NCI-H146 treated with DMSO at 0.1 percent for 48 hours (cell line): ENCODE measurements around the gene FHIT.
"Not testable (repeated sequence)": the region's sequence is repeated elsewhere in the genome, so short reads cannot be mapped to it uniquely, and the experiment has no call there.

ENCODE experiments used
- DNase-seq: peaks from one replicate; lab custom pipeline; 2025; ENCODE audit not compliant: unreplicated experiment; lab: John Stamatoyannopoulos, UW

The FHIT gene

DNA sequence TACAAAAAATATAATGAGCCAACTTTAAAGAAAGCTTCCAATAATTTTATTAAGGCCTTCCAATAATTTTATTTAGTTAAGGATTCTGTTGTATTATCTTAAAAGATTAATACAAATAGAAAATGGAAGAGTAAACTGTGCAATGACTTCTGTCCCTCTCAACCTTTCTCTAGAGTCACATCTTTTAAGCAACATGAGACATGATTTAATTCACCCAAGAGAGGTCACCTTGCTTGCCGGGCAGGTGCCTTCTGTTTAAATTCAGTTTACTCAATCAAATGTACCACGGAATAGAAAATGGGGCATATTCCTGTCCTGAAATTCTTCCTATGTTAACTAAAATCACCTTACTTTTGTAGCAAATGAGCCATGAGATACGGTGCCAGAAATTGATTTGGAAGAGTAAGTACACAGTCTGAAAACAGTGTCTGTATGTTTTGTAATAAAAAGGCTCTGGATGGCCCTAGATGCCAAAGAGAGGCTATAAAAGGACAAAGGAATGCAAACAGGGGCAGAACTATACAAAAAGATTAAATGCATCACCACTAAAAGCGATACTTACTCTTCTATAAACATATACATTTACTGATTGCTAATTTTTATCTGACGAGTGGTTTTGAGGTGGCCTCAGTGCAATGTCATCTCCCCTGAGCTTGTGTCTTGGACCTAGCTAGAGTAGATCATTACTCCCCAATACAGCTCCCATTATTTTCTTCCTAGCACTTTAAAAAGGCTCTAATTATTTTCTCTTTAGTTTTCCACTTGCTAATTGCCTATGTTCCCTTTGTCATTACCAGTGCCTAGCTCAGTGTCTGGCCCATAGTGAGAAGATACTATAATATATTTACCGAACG, 134.0 kb downstream of the FHIT start:
- DNase-seq, result peak; percentile 45

DNA sequence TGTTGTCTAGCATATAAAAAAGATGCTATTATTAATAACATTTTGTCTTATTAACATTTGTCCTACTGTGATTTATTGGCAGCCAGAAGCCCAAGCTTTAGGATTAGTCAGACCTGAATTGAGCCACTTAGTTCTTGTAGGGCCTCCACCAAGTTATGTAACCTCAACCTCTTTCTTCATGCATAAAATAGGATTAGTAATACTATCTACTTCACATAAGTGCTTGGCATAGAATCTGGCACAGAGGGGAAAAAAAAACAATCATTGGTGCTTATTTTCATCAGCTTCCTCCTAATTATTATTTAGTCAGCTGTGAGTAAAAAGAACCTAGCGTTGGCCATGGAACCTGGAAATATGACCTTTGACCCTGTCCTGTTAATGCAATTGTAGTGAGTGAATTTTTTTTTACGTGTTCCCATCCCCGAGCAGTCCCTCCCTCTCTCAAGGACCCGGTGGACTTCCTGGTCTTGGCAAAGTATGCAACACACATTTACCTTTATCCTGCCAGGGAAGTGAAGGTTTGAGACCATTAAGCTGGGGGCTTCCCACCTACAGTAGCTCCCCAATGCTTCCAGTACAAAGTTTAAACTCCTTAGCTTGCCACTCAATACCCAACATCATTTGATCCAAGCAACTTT, 136.8 kb downstream of the FHIT start:
- DNase-seq, result no peak

DNA sequence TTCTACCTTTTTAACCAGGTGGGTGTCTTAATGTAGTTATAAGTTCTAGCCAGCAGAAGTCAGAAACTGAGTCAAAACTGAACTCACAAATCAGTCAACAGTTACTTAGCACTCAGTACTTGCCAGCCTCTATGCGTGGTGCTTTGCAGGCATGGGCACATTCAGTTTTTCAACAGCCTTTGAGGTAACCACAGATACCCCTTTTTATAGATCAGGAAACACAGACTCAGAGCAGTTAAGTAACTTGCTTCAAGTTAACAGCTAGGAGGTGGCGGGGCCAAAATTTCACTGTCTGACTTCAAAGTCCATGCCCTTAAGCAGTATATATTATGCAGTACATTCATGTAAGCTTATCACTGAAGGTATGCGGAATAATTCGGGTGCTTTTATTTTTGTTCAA, 139.4 kb downstream of the FHIT start:
- DNase-seq, result no peak

DNA sequence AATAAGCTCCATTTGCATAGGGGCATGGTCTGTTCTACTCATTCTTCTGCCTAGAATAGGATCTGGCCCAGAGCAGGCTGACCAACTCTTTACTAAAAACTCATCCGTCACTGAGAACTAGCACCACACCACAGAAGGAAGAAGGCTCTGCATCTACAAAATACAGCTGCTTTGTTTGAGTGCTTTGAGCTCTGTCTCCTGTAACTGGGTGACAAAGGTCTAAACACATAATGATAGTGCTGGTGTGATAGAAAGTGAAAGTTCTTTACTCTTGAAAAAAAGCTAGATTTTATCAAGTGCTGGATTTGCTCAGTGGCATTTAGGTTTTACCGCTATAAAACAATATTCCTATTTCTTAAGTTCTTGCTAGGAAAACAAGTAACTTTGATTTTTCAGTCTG, 140.7 kb downstream of the FHIT start:
- no peak for DNase-seq

DNA sequence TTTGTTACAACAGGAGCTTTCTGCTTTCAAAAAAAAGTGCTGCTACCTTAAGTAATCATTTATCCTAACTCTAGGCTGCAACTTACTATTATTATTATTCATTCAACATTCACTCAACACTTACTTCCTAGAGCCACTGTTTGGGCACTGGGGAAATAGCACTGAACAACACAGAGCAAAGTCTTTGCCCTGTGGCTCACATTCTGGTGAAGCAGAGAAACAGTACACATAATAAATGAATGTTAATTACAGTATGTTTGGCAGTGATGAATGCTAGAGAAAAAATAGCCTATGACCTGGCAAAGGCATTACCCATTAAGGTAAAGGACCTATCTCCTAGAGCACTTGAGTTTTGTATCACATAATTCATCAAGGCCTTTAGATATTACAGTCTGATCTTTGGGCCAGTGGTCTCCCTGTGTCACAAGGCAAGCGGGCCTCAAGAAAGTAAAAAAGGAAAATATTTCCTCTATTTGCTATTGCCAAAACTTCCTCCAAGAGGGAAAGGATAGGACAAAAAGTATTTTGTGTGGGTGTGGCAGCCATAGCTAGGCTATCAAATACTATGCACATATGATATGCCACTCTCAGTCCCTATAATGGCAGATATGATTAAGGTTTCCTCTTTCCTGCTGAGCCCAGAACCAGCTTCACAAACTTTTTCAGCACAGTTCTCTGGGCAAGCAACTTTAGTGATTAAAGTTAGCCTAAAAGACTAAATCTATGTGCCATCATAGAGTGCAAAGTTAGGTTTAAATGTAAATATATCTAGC, 142.8 kb downstream of the FHIT start:
- DNase-seq, result no peak

DNA sequence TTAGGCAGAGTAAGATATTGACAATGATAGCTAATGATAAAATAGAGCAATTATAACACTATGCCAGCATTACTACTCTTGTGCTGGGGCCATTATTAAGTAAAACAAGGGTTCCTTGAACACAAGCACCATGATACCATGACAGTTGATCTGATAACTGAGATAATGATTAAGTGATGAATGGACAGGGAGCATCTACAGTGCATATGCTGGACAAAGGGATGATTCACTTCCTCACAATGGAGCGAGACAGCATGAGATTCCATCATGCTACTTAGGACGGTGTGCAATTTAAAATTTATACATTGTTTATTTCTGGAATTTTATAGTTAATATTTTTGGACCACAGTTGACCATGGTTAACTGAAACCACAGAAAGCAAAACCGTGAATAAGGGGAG, 156.6 kb downstream of the FHIT start:
- no peak for DNase-seq

DNA sequence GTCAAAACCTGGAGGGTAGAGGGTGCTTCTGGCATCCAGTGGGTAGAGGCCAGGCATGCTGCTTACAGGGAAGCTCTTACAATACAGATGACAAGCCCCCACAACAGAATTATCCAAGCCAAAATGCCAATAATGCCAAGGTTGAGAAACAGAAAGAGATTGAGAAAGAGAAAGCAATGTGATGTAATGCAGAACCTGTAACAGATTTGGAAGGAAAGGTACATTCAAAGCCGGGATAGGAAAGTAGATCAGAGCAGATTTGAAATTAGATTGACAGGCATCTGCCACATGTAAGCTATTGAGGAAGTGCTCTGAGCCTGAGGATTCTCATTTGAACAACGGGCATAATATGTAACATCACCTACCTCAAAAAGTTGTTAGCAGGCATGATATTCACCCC, 157.9 kb downstream of the FHIT start:
- DNase-seq, result no peak

DNA sequence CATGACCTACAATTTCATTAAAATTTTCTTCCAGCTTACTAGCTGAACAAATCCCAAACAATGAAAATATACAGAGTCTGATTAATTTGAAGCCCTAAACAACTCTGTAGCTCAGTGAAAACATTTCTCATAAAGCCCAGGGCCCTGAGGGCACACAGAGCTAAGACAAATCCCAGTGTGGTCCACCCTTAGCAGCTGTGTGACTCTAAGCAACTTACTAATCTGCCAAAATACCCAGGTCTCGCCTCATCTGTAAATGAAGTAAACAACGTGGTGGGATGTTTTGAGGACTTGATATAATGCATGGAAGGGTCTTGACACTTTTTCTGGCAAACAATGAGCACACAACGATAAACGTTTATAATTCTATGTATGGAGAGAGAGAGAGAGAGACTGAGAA, 158.4 kb downstream of the FHIT start:
- no peak for DNase-seq

DNA sequence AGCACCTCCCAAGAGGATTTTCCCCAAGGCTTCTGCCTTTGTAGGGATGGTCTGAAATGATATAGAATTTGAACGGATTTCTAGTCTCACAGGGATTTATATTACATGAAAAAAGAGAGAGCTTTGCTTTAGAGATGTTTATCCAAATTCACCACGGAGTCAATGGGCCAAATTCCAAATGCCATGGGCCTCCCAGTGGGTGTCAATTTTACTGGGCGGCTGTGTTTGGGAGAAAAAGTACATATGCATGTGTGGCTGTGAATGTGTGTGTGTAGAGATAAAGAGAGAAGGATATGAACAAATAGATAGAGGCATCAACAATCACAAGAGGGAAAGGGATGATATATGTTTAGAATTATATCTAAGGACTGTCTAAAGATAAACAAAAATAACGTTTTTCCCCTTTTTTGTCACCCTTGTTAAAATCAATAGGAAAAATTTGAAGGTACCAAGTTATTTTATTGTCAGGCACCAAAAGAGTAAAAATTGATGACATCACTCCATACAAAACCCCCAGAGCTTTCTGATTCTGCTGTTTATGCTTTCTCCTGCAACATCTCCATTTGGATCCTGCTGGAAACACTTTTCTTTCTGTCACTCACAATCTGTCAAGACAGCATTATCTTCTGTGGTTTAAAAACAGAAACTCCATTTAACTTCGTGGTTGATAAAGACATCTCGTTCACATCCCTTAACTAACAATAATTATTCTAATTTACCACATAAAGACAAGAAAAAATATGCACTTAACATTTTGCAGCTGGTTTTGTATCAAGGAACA, 160.7 kb downstream of the FHIT start:
- DNase-seq, result no peak

DNA sequence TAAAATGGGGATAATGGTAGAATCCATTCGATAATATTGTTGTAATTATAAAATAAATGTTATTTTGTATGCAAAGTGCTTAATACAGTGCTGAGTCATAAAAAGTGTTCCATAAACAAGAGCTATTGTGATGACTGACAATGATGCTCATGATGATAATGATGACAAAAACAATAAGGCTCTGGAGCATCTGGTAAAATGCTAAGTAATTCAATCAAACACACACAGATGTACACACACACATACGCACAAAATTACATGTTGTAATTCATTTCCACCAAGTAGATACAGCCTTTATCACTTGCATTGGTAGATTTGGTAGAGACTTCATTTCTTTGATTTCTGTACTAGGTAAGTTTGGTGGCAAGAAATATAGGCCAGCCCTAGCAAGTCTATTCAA, 163.8 kb downstream of the FHIT start:
- no peak for DNase-seq

DNA sequence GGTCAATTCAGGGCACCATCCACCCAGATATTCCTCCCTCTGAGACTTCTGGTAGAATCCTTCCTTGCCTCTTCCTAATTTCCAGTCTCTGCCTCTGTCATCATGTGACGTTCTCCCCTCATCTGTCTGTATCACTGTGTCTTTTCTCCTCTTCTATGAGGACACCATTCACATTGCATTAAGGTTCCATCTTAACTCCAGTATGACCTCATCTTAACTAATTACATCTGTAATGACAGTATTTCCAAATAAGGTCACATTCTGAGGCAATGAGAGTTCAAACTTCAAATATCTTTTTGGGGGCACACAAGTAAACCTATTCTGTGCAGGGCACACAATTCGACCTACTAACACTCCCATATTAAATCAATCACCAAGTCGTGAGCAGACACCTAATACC, 169.7 kb downstream of the FHIT start:
- DNase-seq, result no peak

DNA sequence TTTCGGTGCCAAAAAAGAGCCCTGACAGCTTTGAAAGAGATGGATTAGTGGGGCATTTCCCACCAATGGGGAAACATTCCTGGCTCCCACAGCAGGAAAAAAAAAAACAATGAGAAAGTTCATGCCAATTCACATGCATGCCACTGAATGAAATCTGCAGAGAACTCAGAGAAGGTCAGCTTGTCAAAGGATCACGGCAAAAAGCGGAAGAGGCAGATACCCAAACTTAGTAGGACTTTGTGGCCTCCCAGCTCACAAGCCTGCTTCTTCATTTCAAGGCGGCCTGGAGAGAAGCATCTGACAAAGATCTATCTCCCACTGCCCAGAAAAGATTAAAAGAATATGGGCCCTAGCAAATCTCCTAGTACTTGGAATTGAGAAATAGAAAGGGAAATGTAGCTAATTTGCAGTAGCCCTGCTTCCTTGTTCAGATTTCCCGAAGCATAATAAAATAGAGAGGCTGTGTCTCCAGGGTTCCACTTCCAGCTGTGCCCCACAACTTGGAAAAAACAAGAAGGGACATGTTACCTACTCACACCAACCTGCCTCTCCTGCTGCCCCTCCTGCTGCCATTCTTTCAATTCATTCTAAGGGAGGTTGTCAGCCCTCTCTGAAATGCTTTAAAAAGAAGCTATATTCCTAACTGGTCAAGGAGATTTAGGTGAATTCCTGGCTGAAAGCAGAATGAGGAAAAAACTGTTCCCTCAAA, 170.4 kb downstream of the FHIT start:
- no peak for DNase-seq

DNA sequence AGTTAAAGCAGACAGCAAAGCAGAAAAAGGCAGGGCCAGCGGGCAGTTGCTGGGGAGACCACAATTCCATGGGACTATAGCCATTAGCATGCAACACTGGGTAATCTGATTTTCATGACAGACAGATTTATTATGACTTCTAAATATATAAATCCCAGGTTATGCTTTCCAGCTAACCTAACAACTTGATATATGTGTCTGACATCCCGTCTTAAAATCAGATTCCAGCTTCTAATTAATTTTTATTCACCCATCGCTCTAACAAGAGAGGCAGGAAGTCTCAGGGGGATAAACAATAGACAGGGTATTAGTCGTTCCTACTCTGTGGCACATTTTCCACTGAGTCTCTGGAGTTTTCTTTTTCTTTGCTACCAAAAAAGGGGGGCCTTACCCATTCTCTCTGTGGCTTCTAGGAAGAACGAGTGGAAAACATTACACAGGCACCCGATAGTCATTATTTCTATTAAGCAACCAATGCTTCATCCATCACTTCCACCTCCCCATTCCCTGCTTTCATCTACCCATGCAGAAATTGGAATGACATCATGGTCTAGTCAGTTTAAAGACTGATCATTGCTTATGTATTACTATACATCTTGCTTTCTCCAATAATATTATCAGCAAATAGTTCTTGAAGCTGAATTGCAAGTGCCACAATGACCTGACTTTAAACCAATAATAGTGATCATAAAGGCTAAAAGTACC, 173.1 kb downstream of the FHIT start:
- DNase-seq, result no peak

DNA sequence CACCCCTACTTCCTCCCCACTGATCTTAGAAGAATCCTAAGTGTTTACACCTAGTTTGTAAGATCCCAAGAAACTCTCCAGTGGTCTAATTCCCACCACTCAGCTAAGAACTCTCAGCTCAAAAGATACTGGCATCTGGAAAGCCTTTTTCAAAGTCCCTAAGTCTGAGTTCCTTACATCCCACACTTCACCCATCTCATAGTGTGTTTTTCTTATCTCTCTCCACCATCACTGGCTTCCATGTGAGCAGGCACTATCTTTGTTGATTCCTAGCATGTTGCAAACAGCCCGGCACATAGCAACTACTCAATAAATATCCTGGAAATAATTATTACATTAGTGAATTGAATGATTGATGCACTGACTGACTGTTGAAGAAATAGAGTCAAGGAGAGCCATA, 173.7 kb downstream of the FHIT start:
- DNase-seq, result no peak

DNA sequence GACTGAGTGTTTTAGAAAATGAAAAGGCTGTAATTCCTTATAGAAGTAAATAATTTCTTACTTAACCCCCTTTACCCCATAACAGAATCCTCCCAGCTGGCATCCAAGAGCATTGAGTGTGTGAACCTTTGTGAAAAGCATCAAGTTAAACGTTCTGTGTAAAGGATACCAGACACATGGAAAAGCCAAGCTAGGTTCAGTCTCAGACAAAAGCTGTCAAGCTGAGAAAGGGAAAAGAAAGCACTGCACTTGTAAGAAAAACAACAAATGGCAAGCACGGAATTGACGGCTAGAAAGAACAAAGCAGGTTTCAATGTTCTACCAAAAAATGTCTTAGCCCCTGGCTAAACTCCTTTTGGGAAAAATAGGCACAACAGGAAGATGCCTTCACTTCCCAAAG, 176.5 kb downstream of the FHIT start:
- no peak for DNase-seq

DNA sequence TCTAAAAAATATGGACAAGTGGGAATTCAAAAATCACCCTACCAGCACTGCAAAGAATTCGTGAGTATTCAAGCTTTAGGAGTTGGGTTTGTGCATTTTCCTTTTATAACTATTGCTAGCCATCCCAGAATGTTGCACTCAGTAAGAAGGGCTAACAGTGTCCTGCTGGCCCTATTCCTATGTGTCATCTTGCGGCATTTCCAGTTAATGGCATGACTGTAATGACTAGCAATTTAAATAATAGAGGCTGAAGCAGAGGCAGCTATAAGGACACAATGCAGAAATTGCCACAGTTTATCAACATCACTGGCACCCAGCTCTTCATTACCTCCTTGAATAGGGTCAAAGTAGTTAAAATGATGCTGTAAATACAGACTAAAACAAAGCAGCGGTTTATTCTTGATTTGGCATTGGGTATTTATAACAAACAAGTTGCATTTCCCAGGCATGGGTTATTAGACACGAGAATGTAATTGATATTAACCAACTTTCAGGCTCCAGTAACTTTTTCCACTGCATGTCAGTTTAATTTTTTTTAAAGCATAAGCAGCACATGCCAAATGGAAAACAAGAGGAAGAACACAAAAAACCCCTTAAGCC, 177.6 kb downstream of the FHIT start:
- no peak for DNase-seq

DNA sequence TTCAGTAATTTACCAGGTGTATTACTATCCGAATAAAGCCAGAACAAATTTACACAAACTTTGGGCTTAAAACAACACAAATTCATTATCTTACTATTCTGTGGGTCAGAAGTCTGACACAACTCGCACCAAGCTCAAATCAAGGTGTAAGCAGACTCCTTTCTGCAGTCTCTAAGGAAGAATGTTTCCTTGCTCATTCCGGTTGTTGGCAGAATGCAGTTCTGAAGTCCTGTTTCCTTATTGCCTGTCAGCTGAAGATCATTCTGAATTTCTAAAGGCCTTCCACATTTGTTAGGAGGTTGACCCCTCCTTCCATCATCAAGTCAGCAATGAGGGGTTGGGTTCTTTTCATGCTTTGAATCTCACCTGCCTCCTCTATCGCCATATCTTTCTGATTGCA, 183.2 kb downstream of the FHIT start:
- DNase-seq, result no peak

DNA sequence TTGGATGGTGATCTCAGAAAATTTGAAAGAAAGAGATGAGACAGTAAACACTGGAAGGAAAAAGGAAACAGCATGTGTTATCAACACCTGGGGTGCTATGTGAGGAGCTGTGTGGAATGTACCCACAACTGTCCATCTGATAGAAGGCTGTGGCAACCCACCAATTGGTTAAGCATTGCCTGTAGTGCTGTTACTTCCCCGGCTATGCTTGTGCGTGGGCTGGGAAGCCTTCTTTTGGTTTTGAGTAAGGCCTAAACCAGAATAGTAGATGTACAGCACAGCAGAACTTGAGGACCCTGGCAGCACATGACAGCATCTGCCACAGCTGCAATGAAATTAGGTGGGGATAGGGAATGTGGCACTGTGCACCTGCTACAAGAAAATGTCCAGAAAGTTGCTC, 184.5 kb downstream of the FHIT start:
- DNase-seq, result no peak

DNA sequence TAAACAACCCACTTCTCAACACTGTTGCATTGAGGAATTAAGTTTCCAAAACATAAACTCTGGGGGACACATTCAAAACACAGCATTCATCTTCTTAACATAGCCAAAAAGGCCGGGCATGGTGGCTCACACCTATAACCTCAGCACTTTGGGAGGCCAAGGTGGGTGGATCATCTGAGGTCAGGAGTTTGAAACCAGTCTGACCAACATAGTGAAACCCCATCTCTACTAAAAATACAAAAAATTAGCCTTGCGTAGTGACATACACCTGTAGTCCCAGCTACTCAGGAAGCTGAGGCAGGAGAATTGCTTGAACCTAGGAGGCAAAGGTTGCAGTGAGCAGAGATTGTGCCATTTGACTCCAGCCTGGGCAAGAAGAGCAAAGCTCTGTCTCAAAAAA, 185.0 kb downstream of the FHIT start:
- not testable (repeated sequence) for DNase-seq
